M059J (cell line): ENCODE measurements around the gene SPRED2. TPM values are rescaled to one million over a fixed set of nuclear protein-coding genes. Genes with fewer than 3 reads are reported as not detected.
A peak's percentile ranks its signal among the peaks of the same experiment; 100 is the strongest.

Experiments used
- DNase-seq: peaks from one replicate; pipeline ENCODE4 v3.0.0-alpha.2; 2012; ENCODE audit warnings: low read depth
- total RNA-seq: library from RNA; depleted of rRNA; stranded (reverse); fragments of >200 nt; shearing (Covaris generic); gene quantifications from 2 replicates; pipeline ENCODE4 v1.2.3, GENCODE V29; 2014

Gene SPRED2
- total RNA-seq, 1 experiment from 2014 or later = 11.6 TPM

- DNase-seq = no peak
Measured at GRCh38 chr2:65442420-65443020, 10.1 kb upstream of the SPRED2 start.

DNA sequence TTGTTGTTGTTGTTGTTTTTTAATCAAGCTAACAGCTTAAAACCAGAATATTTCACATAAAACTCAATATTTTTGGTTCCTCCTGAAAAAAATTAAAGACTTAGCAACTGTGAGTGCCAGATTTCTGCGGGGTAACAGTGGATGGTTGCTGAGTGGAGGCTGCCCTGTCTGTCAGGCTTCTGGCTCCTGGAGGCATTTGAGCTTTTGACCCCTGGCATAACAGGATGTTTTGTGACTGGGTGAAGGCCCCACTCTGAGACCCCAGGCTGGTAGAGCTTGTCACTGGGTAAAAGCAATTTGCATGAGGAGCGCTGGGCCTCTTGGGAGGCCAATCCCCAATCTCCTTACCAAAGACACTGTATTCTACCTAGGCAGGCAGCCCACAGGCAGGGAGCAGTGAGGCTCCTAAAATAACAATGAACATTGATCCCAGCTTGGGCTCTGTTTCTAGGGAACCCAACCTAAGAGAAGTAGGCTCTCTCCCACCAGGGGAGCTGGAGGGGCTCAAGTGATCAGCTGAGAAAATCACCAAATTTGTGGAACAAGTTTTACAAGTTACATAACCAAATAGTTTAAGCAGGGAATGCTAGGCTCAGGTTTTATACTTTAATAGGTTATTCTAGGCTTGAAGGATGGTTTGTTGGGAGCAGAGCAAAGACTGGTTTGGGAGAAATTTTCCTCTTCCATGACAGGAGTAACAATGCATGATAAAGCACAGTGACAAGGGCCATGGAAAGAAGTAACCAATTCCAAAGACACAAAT lies 5.9 kb upstream of the SPRED2 start:
- DNase-seq = no peak

- DNase-seq = no peak
Measured at GRCh38 chr2:65437392-65438135, 5.2 kb upstream of the SPRED2 start.

DNA sequence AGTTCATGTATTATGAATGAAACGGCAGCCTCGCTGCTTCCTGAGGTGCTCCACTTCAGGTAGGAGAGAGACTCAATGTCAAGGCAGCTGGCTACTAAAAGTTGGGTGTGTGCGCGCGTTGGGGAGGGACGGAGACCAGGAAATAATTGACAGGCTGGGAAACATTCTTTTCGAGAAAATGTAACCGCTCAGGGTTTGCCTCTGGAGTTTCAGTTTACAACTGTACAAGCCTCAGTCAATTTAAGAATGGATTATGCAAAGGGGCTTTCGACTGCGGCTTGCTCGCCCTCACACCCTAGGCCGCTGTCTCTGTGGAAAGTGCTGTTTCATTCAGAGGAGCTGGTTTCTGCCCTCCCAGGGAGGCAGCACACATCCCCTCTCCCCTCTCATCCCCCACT lies 4.4 kb upstream of the SPRED2 start:
- DNase-seq = no peak

DNA sequence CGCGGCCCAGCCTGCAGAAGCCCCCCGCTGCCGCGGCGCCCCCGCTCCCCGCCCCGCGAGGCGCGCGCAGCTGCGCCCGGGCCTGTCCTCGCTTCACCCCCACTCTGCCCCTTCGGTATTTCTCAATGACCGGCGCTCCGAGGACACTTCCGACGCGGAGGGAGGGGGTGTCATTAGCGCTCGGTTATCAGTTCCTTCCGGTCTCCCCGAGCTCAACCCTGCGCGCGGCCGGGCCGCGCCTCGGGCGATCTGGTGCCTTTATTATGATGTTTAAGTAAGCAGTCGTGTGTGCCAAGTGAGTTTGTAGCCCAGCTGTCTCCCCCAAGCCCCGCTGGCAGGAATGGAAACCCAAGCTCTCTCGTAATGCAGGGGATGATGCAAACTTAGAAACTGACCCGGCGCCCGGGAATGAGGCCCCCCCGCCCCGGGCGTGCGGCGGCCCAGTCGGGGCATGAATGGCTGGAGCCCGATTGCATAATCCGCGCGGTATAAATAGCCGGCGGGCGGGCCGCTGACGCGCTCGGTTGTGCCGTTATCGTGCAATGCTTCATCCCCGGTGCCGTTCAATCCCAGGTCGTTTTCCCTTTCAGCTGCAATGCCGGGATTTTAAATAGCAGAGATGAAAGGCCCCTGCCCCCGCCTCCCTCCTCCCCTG lies 3.9 kb upstream of the SPRED2 start:
- DNase-seq = peak; percentile 90

- peak; percentile 80 for DNase-seq
Measured at GRCh38 chr2:65435625-65436168, 3.3 kb upstream of the SPRED2 start.

DNA sequence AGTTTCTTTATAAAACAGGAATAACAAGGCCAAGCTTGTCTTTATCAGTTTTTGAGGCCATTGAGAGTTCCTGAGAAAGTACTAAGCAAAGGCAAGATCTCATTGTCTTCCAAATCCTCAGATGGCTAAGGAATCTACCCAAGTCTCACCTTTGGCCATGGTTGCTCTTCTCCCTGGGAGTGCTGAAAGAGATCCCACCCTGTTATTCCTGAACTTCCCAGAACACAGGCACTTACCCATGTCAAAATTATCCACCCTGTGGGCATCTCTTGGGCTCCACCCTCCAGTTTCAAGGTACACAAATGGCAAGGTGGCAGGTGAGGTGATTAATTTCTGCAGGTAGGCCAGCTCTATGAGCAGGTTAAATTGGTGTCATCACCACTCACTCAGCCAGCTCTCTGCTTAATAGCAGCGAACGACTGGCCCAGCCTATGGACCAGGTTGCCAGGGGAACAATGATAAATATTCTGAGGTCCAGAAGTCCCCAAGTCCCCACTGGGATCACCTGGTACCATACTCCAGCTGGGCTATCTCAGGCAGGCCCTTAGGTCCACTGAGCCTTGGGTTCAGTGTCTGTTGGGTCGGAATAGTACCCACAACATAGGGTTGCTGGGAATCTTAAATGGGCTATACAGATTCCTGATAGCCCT lies 2.3 kb upstream of the SPRED2 start:
- DNase-seq = no peak

- peak; percentile 47 for DNase-seq
Measured at GRCh38 chr2:65431421-65432226, 775 bp downstream of the SPRED2 start.

DNA sequence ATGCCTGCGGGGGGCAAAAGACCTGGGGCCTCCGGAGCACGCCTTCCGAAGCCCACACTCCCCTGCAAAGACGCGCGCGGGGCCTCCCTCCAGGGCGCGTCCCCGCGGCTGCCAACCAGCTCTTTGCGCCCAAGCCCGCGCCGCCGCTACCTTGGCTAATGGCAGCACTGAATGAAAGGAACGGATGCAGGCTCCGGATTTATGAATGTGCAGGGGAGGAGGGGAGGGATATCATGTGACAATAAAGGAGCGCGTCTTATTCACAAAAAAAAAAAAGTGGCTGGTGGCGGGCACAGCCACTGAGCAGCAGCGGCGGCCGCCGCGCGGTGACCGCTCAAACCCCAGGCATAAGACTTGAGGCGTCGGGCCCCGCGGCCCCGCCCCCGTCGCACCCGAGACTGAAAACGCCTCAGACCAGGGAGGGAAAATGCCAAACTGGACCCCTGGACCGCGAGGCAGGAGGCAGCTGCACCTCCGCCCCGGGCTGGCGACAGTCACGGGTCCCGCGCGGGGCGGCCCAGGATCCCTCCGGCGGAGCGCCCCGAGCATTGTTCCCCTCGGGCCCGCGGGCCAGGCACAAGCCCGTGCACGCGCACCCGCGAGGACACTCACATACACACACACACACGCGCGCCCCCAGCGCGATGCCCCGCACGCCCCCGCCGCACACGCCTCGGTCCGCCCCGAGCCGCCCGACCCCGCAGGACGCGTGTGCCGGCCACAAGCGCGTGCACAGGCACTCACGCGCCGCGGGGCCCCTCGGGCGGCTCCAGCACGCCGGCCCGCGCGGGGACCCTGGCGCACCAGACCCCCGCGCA lies 1.6 kb downstream of the SPRED2 start:
- DNase-seq = peak; percentile 79

GRCh38 chr2:65429786-65430602 lies 2.4 kb downstream of the SPRED2 start:
- no peak for DNase-seq

GRCh38 chr2:65427532-65427931 lies 4.9 kb downstream of the SPRED2 start:
- no peak for DNase-seq

DNA sequence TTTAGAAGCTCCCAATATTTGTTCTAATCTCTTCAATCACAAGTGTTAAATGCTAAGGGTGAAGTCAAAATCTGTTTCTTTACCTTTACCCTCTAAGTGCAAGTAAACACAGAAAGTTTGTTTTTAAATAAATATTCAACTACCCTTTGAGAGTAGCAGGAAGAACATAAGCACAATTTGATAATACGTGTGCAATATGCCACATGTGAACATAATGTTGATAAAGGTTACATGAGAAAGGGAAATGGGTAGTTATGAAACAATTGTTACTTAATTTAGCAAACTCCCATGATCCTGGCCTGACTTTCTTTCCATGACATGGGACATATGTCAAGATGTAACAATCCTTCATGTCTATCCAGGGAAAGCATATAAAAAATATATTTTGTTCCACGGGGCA lies 7.1 kb downstream of the SPRED2 start:
- no peak for DNase-seq

DNA sequence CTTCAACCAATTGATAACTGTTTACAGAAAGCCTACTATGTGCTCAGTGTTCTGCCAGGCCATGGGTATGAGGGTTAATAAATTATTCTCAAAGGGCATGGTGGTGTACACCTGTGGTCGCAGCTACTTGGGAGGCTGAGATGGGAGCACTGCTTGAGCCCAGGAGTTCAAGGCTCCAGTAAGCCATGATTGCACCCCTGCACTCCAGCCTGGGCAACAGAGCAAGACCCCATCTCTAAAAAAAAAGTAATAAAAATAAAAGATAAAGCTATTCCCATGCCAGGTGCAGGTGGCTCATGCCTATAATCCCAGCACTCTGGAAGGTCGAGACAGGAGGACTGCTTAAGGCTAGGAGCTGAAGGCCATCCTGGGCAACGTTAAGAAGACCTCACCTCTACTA lies 8.0 kb downstream of the SPRED2 start:
- DNase-seq = no peak

DNA sequence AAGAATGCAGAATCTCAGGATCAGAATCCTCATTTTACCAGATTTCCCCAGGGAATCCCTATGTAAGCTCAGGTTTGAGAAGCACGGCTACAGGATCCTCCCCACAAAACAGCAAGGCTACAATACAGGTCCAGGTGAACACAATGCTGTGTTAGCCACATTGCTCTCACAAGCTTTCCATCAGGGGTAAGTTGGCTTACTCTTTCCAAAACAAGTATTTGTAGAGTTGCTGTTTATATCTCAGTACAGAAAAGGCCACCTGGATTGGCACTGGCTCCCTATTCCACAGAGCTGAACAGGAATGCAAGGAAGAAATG lies 11.0 kb downstream of the SPRED2 start:
- DNase-seq = no peak

- DNase-seq = peak; percentile 81
Measured at GRCh38 chr2:65420712-65421431, 11.5 kb downstream of the SPRED2 start.

GRCh38 chr2:65417509-65418085 lies 14.8 kb downstream of the SPRED2 start:
- no peak for DNase-seq

DNA sequence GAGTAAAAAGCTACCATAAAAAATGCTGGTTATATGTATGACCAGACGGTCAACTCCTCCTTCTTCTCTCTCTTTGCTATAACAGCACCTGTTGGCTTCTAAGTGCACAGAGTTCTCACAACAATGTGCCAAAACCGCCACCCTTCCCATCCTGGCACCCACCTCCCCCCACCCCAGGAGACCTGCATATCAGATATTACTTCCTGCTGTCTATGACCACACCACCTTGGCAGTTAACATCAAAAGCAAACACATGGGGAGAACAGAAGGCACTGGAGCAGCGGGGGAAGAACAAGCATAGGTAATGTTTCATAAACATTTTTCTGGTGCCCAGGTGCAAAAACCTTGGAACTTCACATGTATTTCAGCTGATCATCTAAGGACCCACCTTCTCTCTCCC lies 15.5 kb downstream of the SPRED2 start:
- no peak for DNase-seq

DNA sequence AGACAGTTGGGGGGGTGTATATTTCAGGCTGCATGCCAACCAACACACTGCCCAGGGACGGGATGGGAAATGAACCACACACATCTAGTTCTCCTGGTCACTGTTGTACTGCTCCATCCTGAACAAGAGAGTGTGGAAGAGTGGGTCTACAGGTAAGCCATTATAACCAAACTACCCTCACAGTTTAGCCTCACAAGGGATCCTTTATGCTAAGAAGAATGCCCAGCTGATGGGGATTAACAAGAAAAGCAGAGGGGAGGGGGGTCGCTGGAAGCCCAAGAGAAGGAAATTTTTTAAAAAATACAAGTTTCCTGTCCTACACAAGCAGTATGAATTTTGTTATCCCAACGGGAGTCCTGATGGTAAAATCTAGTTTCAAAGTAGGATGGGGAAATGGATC lies 16.1 kb downstream of the SPRED2 start:
- DNase-seq = no peak
